Astrocyte of the spinal cord (primary cell): ENCODE results near the gene THRB.

Source experiments
- DNase-seq: peaks from one replicate; pipeline ENCODE4 v3.0.0; 2011; ENCODE audit warnings: low read depth, low spot score
- H3K4me3 ChIP-seq: 2 replicates; pipeline ENCODE4 v1.5.1; 2011; ENCODE audit warnings: low read depth, mild to moderate bottlenecking, low read length, moderate library complexity
- CTCF ChIP-seq: IDR thresholded peaks from 2 replicates; pipeline ENCODE4 v1.5.1; 2012; ENCODE audit warnings: low read depth, mild to moderate bottlenecking, low read length, inconsistent platforms
- in situ Hi-C: cut with HindIII; loops from 2 replicates; pipeline ENCODE4 v1.10.0; 2017; ENCODE audit warnings: low sequenced_read_pairs

THRB gene

GRCh38 chr3:24291646-24292045 lies 203.0 kb downstream of the THRB start:
- in situ Hi-C loops = no loop called here
- TF ChIP-seq CTCF = no peak
- DNase-seq = no peak
- no peak overlapping the region for H3K4me3 ChIP-seq

- no peak for TF ChIP-seq CTCF
- DNase-seq = no peak
- in situ Hi-C loops = no loop called here
- no peak overlapping the region for H3K4me3 ChIP-seq
Measured at GRCh38 chr3:24290596-24290995, 204.1 kb downstream of the THRB start.

DNA sequence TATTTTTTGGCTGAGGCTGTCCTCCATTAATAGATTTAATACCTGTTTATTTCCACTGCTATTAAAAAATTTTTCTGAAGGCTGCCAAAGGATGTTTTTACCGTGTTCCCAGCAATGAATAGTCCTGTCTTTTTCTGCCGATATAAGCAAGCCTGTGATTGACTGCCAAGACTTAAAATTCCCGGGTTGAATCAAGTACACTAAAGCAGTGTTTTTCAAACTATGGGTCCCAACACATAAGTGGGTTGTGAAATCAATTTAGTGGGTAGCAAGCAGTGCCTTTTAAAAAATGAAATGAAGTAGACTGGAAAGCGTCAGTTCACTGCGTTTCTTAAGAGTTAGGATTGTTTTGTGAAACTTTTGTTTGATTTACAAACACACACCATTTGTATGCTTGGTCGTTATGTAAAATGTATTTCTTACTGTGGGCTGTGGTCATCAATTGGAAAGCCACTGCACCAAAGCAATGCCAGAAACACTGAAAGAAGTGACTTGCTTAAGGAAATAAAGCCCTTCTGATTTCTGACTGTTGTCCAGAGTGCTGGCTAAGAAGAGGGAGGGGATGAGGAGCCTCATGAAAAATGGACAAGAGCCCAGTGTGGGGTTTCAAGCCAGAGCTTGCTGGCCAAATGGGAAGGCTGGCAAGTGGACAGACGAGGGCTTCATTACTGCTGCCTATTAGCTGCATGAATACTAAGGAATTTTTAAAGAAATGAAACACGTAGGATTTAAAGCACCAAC lies 206.0 kb downstream of the THRB start:
- TF ChIP-seq CTCF = no peak
- peak; percentile 33 for DNase-seq
- no peak overlapping the region for H3K4me3 ChIP-seq
- in situ Hi-C loops = no loop called here

DNA sequence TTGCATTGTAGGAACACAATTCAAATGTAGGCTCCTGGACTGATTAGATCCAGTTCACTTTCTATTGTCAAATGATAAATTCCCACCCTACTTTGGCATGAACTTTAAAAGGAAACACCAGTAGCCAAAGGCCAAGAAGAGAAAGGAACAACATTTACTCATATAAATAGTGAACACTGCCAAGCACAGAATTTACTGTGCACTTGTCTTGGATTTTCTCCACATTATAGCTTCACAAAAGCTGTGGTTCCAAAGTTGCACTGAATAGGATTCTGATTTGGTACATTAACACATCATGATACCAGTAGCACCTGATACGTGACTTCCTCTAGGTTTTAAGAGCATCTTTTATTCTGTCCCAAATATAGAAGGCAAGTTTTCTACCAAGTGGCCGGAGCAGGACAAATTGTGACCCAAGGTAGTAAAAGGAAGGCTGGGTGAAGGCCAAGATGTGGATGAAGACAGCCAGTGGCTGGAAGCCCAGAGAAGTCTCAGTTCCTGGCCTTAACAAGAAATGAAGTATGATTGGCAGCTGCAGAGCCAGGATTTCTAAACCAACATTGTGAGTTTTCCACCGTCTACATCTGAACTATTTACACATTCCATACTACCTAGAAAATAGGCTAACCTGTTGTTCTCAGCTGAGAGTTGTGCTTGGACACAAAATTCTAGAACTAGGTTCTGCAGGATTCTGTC lies 206.7 kb downstream of the THRB start:
- DNase-seq = no peak
- no peak for TF ChIP-seq CTCF
- in situ Hi-C loops = no loop called here
- no peak overlapping the region for H3K4me3 ChIP-seq

GRCh38 chr3:24286405-24286804 lies 208.2 kb downstream of the THRB start:
- in situ Hi-C loops = no loop called here
- DNase-seq = no peak
- no peak for TF ChIP-seq CTCF

GRCh38 chr3:24278543-24278942 lies 216.1 kb downstream of the THRB start:
- DNase-seq = no peak
- no peak for TF ChIP-seq CTCF

More at GRCh38 chr3:24286405-24286804, 208.2 kb downstream of the THRB start:
- H3K4me3 ChIP-seq = no peak overlapping the region

More at GRCh38 chr3:24278543-24278942, 216.1 kb downstream of the THRB start:
- in situ Hi-C loops = no loop called here
- H3K4me3 ChIP-seq = no peak overlapping the region
